Right forelimb (tissue), 1 donor: ENCODE results near the gene SUCO.

ENCODE experiments used
- DNase-seq: peaks from one replicate; pipeline ENCODE4 v3.0.0-alpha.2; 2018

SUCO gene

GRCh38 chr1:172657586-172657985, 124.6 kb downstream of the SUCO start:
- no peak for DNase-seq

GRCh38 chr1:172658871-172659453, 126.0 kb downstream of the SUCO start, which contains the start of gene FASLG:
FASLG (plus strand) TSS chr1:172659103; CDS start chr1:172659202, 99 bp downstream.
- no peak for DNase-seq

GRCh38 chr1:172661107-172661506, 128.2 kb downstream of the SUCO start:
- DNase-seq: no peak
